ENCODE results near the gene C3orf70.

- TF ChIP-seq CTCF (IDR thresholded peaks at IDR 0.05) (no peak), POLR2A (IDR thresholded peaks at IDR 0.05) (no peak)
These were observed 100.2 kb downstream of the C3orf70 start for GRCh38 chr3:185052631-185053030.
